Liver (tissue), 9 donors: ENCODE measurements around the gene RFLNA. TPM values are rescaled to one million over a fixed set of nuclear protein-coding genes. Genes with fewer than 3 reads are reported as not detected.

ENCODE experiments used
- DNase-seq: peaks from one replicate; pipeline ENCODE4 v3.0.0-alpha.2; 2017; ENCODE audit warnings: low spot score
- H3K27ac ChIP-seq, 2 donors: one replicate each; pipeline ENCODE4 v1.7.0; 2013; ENCODE audit warnings: inconsistent platforms in 2 of 2, low read length in 2 of 2, control low read depth in 1 of 2, low read depth in 1 of 2, mild to moderate bottlenecking in 1 of 2
- H3K27me3 ChIP-seq, 4 donors: one replicate each; pipeline versions ENCODE4 v1.6.1 to v1.7.0; 2013; ENCODE audit warnings: low read length in 3 of 4, inconsistent platforms in 1 of 4, mild to moderate bottlenecking in 1 of 4, moderate library complexity in 1 of 4; ENCODE audit not compliant: control insufficient read depth in 4 of 4, insufficient read depth in 4 of 4
- H3K36me3 ChIP-seq, 4 donors: one replicate each; pipeline versions ENCODE4 v1.6.1 to v1.7.0; 2013; ENCODE audit warnings: low read length in 3 of 4, mild to moderate bottlenecking in 3 of 4, low read depth in 1 of 4, moderate library complexity in 1 of 4; ENCODE audit not compliant: control insufficient read depth in 4 of 4, insufficient read depth in 3 of 4
- H3K4me1 ChIP-seq, 4 donors: one replicate each; pipeline versions ENCODE4 v1.6.1 to v1.7.0; 2013; ENCODE audit warnings: low read length in 3 of 4, mild to moderate bottlenecking in 3 of 4, moderate library complexity in 1 of 4; ENCODE audit not compliant: control insufficient read depth in 4 of 4, insufficient read depth in 4 of 4
- H3K4me3 ChIP-seq, 3 donors: one replicate each; pipeline versions ENCODE4 v1.6.1 to v1.7.0; 2013; ENCODE audit warnings: low read length in 3 of 3, control low read depth in 1 of 3, low read depth in 1 of 3, mild to moderate bottlenecking in 1 of 3
- H3K9ac ChIP-seq, 2 donors: one replicate each; pipeline ENCODE4 v1.7.0; 2013; ENCODE audit warnings: low read length in 2 of 2, mild to moderate bottlenecking in 2 of 2, moderate library complexity in 2 of 2, control low read depth in 1 of 2, low read depth in 1 of 2
- H3K9me3 ChIP-seq, 4 donors: one replicate each; pipeline versions ENCODE4 v1.6.1 to v1.7.0; 2013; ENCODE audit warnings: low read length in 3 of 4; ENCODE audit not compliant: control insufficient read depth in 4 of 4
- ATF3 ChIP-seq: IDR thresholded peaks from 2 replicates; pipeline ENCODE4 v1.6.1; 2016; ENCODE audit warnings: antibody characterized with exemption
- CTCF ChIP-seq: fragments of 150-350 bp; IDR thresholded peaks from 2 replicates; pipeline ENCODE4 v1.5.1; 2017; ENCODE audit warnings: improper control_type of control experiment, low read depth, low read length; ENCODE audit not compliant: missing input control
- EGR1 ChIP-seq, 2 donors: IDR thresholded peaks; 2 replicates each; pipeline ENCODE4 v1.6.1; 2016 to 2018; ENCODE audit warnings: antibody characterized with exemption in 2 of 2, low read depth in 2 of 2
- FOXA1 ChIP-seq: IDR thresholded peaks from 2 replicates; pipeline ENCODE4 v1.6.1; 2016; ENCODE audit warnings: antibody characterized with exemption
- FOXA2 ChIP-seq: IDR thresholded peaks from 2 replicates; pipeline ENCODE4 v1.6.1; 2016; ENCODE audit warnings: antibody characterized with exemption
- GABPA ChIP-seq, 2 donors: IDR thresholded peaks in 1 of 2; conservative IDR thresholded peaks in 1 of 2; 2 replicates each; pipeline ENCODE4 v1.6.1; 2016; ENCODE audit warnings: antibody characterized with exemption in 2 of 2, mild to moderate bottlenecking in 1 of 2, moderate library complexity in 1 of 2
- HNF4G ChIP-seq: IDR thresholded peaks from 2 replicates; pipeline ENCODE4 v1.6.1; 2016; ENCODE audit warnings: antibody characterized with exemption
- JUND ChIP-seq, 2 donors: IDR thresholded peaks; 2 replicates each; pipeline ENCODE4 v1.6.1; 2016; ENCODE audit warnings: antibody characterized with exemption in 2 of 2
- MAX ChIP-seq: IDR thresholded peaks from 2 replicates; pipeline ENCODE4 v1.6.1; 2016; ENCODE audit warnings: antibody characterized with exemption
- RAD21 ChIP-seq, 2 donors: IDR thresholded peaks; 2 replicates each; pipeline ENCODE4 v1.6.1; 2016; ENCODE audit warnings: antibody characterized with exemption in 2 of 2, mild to moderate bottlenecking in 2 of 2
- SP1 ChIP-seq: IDR thresholded peaks from 2 replicates; pipeline ENCODE4 v1.6.1; 2018; ENCODE audit warnings: antibody characterized with exemption, mild to moderate bottlenecking
- TAF1 ChIP-seq: conservative IDR thresholded peaks from 2 replicates; pipeline ENCODE4 v1.6.1; 2016; ENCODE audit warnings: antibody characterized with exemption, mild to moderate bottlenecking
- YY1 ChIP-seq: IDR thresholded peaks from 2 replicates; pipeline ENCODE4 v1.6.1; 2016; ENCODE audit warnings: antibody characterized with exemption, mild to moderate bottlenecking
- WGBS: extraction: QIAGEN DNeasy Blood & Tissue Kit; methylation state at CpG from one replicate; pipeline ENCODE4 v1.1.7; 2013; 5-methylcytosine and 5-hydroxymethylcytosine counted together
- polyA plus RNA-seq, 2 donors: library from polyadenylated mRNA; stranded (reverse) in 1 of 2; unstranded in 1 of 2; fragments of 200-250 nt in 1 of 2; fragments of >200 nt in 1 of 2; fragmentation: Nextera tagmentation in 1 of 2; extraction: Ambion mirVana in 1 of 2; gene quantifications; one replicate each; pipeline versions ENCODE4 v1.2.1 to v1.2.3, GENCODE V29; 2013 to 2015
- total RNA-seq, 2 donors: library from RNA; depleted of rRNA; stranded (reverse); fragments of >200 nt; gene quantifications; one replicate each; pipeline ENCODE4 v1.2.3, GENCODE V29; 2014
- donor health status: healthy.
- donor health status: healthy.
- donor health status: healthy.
- donor health status: healthy.
- donor health status: healthy.

Gene RFLNA
- total and polyA plus RNA-seq, 4 donors, result 0.05 TPM; not detected in 2

- no peak for TF ChIP-seq SP1
- no peak for TF ChIP-seq YY1
- no peak for TF ChIP-seq FOXA1
- TF ChIP-seq TAF1, result no peak
- TF ChIP-seq HNF4G, result no peak
- no peak overlapping the region for H3K4me3 ChIP-seq
- DNase-seq, result no peak
Observed at GRCh38 chr12:124346425-124347168, 51.7 kb downstream of the RFLNA start.

GRCh38 chr12:124347335-124347734 is 52.4 kb downstream of the RFLNA start:
- no peak for TF ChIP-seq MAX
- Histone ChIP-seq H3K27ac (no peak overlapping the region), H3K27me3 (no peaks in the 10 kb centered on the region), H3K9me3 (no peaks in the 10 kb centered on the region), H3K36me3 (peaks cover 22 to 88% (median 40%) of the 10 kb centered on the region in 4 donors), H3K9ac (no peak overlapping the region), H3K4me3 (no peak overlapping the region), H3K4me1 (peaks cover 0 to 1% (median under 1%) of the 10 kb centered on the region in 4 donors)
- DNase-seq, result no peak
- 92% methylated on average over 9 of the region's 9 CpGs for WGBS

More at GRCh38 chr12:124346425-124347168, 51.7 kb downstream of the RFLNA start:
- Histone ChIP-seq H3K27me3 (no peaks in the 10 kb centered on the region), H3K36me3 (peaks cover 25 to 91% (median 38%) of the 10 kb centered on the region in 4 donors), H3K27ac (no peak overlapping the region), H3K4me1 (no peaks in the 10 kb centered on the region), H3K9ac (no peak overlapping the region), H3K9me3 (no peaks in the 10 kb centered on the region)
- 94% methylated on average over 38 of the region's 38 CpGs for WGBS

- Histone ChIP-seq H3K4me3 (no peak overlapping the region), H3K9me3 (no peaks in the 10 kb centered on the region), H3K27ac (no peak overlapping the region), H3K4me1 (peaks cover 0 to 8% (median 5%) of the 10 kb centered on the region in 4 donors), H3K27me3 (no peaks in the 10 kb centered on the region), H3K36me3 (peaks cover 19 to 83% (median 39%) of the 10 kb centered on the region in 4 donors), H3K9ac (no peak overlapping the region)
- DNase-seq, result no peak
- TF ChIP-seq GABPA (IDR thresholded peaks at IDR 0.05 in 1 of 2, conservative IDR thresholded peaks at IDR 0.05 in 1 of 2) (no peak), JUND (IDR thresholded peaks at IDR 0.05) (no peak), CTCF (peak; percentile 42), RAD21 (IDR thresholded peaks at IDR 0.05) (peak; percentile 62 to 74), EGR1 (IDR thresholded peaks at IDR 0.05; ENCODE audit: low read depth in 2 of 2) (no peak), ATF3 (no peak), YY1 (no peak), FOXA2 (no peak)
- 88% methylated on average over 34 of the region's 34 CpGs for WGBS
Observed at GRCh38 chr12:124347805-124348658, 53.1 kb downstream of the RFLNA start.
